ENCODE measurements around the gene PTPRN2. TPM values are rescaled to one million over a fixed set of nuclear protein-coding genes. Genes with fewer than 3 reads are reported as not detected.

Gene PTPRN2
- total RNA-seq, 4 donors from 2014 or later = 6.6 to 10.7 (median 8.2) TPM

DNA sequence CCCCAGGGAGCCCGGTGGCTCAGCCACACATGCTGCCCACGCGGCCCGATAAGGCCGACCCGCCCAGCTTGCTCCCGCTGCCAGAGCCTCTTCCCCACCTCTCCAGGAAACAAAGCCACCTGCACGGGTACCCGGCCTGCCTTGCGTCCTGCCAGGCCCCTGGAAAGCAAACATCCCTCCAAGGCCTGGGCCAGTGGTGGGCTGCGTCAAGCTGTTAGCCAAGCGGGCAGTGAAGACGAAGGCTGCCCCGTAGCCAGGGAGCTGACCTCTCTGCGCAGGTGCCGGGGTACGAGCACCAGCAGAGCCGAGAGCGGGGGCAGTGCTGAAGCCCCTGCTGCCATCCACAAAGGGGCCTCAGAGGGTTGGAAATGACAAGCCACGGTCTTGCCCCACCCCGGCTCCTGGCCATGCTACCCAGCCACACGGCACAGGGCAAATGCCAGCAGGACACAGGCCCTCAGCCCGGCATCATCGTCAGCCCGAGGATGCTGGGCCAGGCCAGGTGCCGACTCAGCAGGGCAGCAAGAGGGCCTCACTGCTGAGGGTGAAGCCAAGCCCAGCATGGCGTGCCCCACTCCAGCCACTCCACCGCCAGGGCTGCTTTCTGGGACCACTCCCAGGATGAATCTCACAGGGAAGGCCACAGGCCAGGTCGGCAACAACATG is 140.0 kb downstream of the PTPRN2 start:
- no peak overlapping the region for H3K27ac ChIP-seq
- no peaks in the 10 kb centered on the region for H3K9me3 ChIP-seq
- H3K4me3 ChIP-seq = no peak overlapping the region
- no peak for TF ChIP-seq EP300 (IDR thresholded peaks at IDR 0.05)
- H3K36me3 ChIP-seq = no peaks in the 10 kb centered on the region
- no peaks in the 10 kb centered on the region for H3K27me3 ChIP-seq
- no peak for DNase-seq (ENCODE audit: low spot score in 2 of 2)
- H3K4me1 ChIP-seq = no peaks in the 10 kb centered on the region
- 74 to 85% methylated on average over 19 to 22 of the region's 29 CpGs for WGBS, 2 donors

DNA sequence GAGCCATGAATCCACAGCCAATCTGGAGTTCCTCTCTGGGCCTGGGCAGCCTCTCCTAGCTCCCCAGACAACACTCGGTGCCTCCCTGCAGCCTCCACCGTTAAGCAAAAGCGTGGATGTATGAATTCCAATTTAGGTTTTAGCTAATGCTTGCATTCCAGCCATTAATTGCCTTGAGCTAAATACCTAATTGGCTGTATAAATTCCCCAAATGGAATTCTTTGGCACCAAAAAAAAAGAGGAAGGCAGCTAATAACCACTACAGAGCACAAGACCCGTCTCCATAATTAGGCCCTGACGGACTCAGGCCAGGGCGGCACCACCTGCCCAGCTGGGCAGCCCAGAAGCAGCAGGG is 140.5 kb downstream of the PTPRN2 start:
- Histone ChIP-seq H3K36me3 (no peaks in the 10 kb centered on the region), H3K4me3 (no peak overlapping the region), H3K4me1 (no peaks in the 10 kb centered on the region), H3K27me3 (no peaks in the 10 kb centered on the region), H3K9me3 (no peaks in the 10 kb centered on the region), H3K27ac (no peak overlapping the region)
- DNase-seq (ENCODE audit: low spot score in 2 of 2) = no peak
- WGBS, 2 donors = 70 to 75% methylated on average over 4 to 6 of the region's 6 CpGs
- TF ChIP-seq, protein P1, sequence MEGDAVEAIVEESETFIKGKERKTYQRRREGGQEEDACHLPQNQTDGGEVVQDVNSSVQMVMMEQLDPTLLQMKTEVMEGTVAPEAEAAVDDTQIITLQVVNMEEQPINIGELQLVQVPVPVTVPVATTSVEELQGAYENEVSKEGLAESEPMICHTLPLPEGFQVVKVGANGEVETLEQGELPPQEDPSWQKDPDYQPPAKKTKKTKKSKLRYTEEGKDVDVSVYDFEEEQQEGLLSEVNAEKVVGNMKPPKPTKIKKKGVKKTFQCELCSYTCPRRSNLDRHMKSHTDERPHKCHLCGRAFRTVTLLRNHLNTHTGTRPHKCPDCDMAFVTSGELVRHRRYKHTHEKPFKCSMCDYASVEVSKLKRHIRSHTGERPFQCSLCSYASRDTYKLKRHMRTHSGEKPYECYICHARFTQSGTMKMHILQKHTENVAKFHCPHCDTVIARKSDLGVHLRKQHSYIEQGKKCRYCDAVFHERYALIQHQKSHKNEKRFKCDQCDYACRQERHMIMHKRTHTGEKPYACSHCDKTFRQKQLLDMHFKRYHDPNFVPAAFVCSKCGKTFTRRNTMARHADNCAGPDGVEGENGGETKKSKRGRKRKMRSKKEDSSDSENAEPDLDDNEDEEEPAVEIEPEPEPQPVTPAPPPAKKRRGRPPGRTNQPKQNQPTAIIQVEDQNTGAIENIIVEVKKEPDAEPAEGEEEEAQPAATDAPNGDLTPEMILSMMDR (IDR thresholded peaks at IDR 0.05) = no peak
- TF ChIP-seq EP300 (IDR thresholded peaks at IDR 0.05) (no peak), POLR2A (IDR thresholded peaks at IDR 0.05) (no peak)

DNA sequence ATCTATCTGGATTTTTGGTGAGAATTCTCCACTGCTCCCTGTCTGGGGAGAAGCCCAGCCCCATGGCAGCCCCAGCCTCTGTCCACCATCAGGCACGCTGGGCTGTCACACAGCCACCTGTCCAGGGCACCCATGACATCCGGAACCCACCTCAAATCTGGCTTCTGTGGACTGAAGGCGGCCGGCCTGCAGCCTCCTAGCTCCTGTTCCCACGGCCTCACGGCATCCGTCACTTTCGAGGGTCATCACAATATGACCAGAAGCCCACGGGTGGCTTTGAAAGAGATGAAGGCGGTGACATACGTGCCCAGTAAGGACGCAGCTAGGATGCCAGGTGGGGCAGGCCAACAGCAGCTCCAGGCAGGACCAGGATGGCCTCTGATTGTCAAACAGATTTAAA is 140.9 kb downstream of the PTPRN2 start:
- no peak overlapping the region for H3K27ac ChIP-seq
- H3K27me3 ChIP-seq = no peaks in the 10 kb centered on the region
- DNase-seq (ENCODE audit: low spot score in 2 of 2) = no peak
- no peaks in the 10 kb centered on the region for H3K9me3 ChIP-seq
- TF ChIP-seq EP300 (IDR thresholded peaks at IDR 0.05) = no peak
- TF ChIP-seq, protein P1 (IDR thresholded peaks at IDR 0.05) = no peak
- no peak for TF ChIP-seq POLR2A (IDR thresholded peaks at IDR 0.05)
- no peak overlapping the region for H3K4me3 ChIP-seq
- no peaks in the 10 kb centered on the region for H3K36me3 ChIP-seq
- WGBS, 2 donors = 87 to 88% methylated on average over 12 of the region's 12 CpGs
- H3K4me1 ChIP-seq = no peaks in the 10 kb centered on the region

- Histone ChIP-seq H3K9me3 (no peaks in the 10 kb centered on the region), H3K4me3 (no peak overlapping the region), H3K27ac (no peak overlapping the region), H3K36me3 (no peaks in the 10 kb centered on the region), H3K4me1 (no peaks in the 10 kb centered on the region), H3K27me3 (no peaks in the 10 kb centered on the region)
- TF ChIP-seq, protein P1 (IDR thresholded peaks at IDR 0.05) = no peak
- TF ChIP-seq POLR2A (IDR thresholded peaks at IDR 0.05) (no peak), EP300 (IDR thresholded peaks at IDR 0.05) (no peak)
- DNase-seq (ENCODE audit: low spot score in 2 of 2) = no peak
- 74 to 87% methylated on average over 13 of the region's 13 CpGs for WGBS, 2 donors
Measured at GRCh38 chr7:158446281-158446680, 141.3 kb downstream of the PTPRN2 start.

DNA sequence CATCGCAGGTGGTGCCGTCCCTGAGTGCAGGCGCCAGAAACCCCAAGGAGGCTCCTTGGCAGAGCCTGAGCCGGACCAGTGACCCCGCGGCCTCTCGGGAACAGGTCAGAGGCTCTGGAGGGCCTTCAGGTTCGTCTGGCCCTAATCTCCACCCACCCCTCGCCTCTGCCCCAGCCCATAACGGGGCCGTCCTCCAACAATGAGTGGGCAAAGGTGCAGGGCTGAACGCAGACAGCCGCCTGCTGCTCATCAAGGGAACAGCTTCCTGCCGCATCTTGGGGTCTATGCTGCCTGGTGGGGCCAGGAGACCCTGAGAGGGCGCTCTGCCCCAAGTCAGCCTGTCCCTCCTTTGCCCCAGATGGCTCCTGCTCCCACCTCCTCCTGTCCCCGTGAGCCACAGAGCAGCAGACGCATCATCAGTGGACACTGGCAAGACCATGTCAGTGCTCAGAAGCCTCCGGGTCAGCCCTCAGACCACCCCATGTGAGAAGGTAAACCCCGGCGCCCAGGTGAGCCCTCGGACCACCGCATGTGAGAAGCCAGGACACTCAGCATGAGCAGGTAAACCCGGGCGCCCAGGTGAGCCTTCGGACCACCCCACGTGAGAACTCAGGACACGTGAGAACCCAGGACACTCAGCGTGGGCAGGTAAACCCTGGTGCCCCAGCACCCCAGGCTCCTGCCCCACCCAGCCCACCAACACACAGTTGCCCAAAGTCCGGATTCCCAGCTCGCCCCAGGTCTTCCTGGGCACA is 142.0 kb downstream of the PTPRN2 start:
- Histone ChIP-seq H3K9me3 (no peaks in the 10 kb centered on the region), H3K27ac (no peak overlapping the region), H3K4me3 (no peak overlapping the region), H3K36me3 (no peaks in the 10 kb centered on the region), H3K27me3 (no peaks in the 10 kb centered on the region), H3K4me1 (no peaks in the 10 kb centered on the region)
- no peak for DNase-seq (ENCODE audit: low spot score in 2 of 2)
- no peak for TF ChIP-seq EP300 (IDR thresholded peaks at IDR 0.05)
- TF ChIP-seq, protein P1 (IDR thresholded peaks at IDR 0.05) = no peak
- no peak for TF ChIP-seq POLR2A (IDR thresholded peaks at IDR 0.05)
- 70 to 77% methylated on average over 18 to 30 of the region's 30 CpGs for WGBS, 2 donors
